GM19023 (cell line): ENCODE data around the gene PTGER4.

Experiments
- ATAC-seq: cut with Tn5 transposase; IDR thresholded peaks from one replicate; pipeline ENCODE4 v1.9.1; 2021; ENCODE audit warnings: mild to moderate bottlenecking, moderate library complexity; ENCODE audit not compliant: unreplicated experiment

The PTGER4 gene

DNA sequence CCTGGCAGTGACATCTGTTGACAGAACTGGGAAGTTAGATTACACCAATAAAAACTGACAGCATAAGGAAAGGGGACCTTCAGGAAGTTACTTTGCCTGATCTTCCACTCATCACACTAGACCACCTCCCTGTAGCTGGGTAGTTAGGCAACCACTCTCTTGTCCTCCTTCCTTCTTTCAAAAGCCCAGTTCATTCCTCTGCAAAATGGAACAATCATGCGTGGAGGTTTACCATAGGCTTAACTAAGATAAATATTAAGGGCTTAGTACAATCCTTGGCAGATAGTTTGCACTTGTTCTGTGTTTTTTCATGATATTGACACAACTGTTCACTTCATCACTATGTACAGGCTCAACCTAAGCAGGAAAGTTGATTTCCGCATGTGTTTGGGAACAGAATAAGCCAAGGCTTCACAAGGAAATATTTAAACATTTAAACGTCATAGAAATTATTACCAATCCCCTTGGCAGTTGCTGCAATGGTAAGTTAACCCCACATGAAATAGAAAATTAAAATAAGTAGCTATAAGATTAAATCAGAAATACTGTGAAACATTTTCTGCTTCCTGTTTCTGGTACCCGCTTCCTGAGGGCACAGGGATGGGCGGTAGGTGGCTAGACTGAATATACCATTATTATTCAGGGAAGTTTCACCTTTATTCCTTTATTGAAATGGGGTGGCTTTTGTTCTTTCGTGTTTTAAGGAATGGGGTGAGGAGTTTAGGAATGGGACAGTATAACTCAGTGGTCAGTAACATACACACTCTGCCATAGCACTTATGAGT lies 9.9 kb upstream of the PTGER4 start:
- ATAC-seq = no peak

DNA sequence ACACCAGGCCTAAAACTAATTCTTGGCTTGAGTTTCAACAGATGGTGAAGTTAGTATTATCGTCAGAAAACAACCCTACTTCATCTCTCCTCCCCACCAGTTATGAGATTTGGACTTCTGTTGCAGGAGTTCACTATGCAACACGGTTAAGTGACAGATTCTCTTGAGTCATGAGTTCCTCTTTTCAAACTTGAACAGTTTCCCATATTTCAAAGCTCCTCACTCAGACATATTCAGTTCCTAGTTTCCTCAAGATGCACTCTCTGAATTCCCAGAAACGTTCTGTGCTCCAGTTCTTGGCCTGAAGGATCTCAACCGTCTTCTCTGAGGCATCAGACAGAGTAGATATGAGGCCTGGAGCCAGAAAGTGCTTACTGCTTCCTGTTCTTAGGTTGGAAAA lies 7.3 kb upstream of the PTGER4 start:
- no peak for ATAC-seq

DNA sequence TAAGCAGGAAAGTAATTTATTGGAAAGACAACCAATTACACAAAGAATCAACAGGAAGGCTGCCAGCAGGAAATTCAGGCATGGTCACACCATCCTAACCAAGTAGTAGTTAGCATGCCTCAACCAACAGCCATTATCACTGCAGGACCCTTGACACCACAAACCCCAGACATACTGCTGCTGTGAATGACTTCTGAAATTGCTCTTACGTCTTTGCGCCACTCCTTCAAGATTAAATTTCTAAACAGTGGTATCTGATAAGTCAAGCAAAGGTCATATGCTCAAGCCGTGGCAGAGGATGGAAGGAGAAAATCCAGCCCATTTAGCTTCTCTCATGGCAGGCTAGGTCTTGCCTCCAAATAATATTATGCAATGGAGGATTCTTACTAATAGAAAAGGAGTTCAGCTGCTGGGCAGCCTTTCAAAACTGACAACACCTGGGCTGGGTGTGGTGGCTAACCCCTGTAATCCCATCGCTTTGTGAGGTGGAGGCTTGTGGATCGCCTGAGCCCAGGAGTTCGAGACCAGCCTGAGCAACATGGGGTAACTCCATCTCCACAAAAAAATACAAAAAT lies 5.0 kb upstream of the PTGER4 start:
- ATAC-seq = no peak

DNA sequence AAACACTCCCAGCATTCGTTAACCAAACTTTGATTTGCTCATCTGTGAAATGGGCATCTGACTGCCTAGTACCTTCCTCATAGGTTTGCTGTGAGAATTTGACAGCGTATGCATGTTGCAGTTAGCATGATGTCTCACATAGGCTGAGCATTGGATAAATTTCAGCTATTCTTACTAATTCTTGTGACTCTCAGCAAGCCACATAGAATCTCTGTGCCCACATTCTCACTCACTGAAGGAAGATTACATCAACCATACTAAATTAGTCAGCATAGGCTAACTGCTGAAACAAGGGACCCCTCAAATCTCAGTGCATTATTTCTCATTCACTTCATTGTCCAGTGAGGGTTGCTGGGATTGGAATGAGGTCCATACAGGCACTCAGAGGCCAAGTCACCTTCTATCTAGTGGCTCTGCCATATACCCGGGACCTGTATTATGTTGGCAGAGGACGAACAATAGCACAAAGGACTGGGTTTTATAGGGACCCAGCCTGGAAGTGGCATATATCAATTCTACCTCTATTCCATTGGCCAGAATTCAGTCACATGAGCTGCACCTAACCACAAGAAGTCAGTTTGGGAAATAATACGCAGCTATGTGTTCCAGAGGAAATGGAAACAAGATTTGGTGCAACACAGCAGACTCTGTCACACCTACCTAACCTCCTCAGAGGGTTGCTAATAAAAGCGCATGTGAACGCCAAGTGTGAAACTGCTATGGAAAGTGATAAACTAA lies 4.2 kb upstream of the PTGER4 start:
- ATAC-seq = no peak

DNA sequence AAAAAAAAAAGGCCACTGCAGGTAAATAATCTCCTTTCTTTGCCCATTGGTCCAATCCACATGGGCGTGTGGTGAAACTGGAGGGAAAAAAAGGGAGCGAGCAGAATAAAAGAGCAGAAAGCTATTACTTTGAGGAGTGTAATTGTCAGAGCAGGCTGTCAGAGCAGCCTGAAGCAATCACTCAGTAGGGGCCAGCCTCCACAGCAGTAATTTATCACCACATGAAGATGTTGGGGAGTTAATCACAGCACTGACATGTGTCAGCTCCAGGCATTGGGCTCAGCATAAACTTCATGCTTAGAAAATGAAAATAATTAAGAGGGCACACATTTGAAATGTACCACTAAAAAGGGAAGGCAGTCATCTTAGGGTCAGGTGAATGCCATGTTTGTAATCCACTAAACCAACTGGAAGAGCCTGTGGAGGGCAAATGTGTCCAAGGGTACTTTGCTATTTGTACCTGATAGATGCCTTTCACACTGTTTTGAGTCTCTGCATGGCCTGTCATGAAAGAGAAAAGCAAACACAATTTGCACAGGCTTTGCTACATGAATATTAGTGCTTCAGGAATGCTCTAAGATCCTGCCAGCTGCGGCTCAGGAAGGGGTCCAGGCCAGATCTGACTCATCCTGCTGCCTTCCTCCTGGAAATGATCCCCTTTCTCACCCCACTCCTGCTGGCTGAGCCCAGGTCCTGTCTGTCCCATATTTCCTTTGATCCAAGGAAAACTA lies 2.9 kb upstream of the PTGER4 start:
- no peak for ATAC-seq

DNA sequence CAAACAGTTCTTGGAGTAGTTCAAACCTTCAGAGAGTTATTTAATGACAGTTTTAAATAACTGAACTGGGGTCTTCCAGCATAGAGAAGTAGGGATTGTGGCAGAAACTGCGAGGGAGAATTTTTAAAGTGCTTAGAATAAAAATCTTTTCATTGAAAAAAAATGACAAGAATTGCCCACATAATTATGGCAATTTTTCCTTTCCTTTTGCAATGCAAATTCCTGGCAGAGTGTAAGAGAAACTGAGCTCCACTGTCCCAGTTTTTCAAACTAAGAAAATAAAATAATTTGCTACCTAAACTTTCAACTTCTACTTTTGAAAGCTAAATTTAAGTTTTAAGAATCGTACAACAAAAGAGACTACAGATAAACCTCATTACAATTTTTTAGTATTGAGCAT lies 2.3 kb upstream of the PTGER4 start:
- ATAC-seq = no peak

DNA sequence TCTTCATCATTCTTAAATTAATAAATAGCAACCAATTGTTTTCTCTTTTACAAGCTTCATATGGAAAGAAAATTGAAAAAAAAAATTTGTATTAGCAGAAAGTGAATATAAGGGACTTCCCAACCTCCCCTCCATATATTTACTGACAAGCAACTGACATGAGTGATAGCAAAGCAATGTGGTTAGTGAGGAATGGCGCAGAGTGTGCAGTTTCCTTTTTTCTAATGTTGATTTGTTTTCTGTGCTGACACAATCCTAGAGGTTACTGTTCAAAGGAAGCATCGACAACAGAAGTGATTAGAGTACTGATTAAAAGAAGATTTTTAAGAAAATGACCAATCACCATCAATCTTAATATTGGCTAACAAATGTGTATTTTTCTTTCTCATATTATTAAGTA lies 1.7 kb upstream of the PTGER4 start:
- no peak for ATAC-seq

DNA sequence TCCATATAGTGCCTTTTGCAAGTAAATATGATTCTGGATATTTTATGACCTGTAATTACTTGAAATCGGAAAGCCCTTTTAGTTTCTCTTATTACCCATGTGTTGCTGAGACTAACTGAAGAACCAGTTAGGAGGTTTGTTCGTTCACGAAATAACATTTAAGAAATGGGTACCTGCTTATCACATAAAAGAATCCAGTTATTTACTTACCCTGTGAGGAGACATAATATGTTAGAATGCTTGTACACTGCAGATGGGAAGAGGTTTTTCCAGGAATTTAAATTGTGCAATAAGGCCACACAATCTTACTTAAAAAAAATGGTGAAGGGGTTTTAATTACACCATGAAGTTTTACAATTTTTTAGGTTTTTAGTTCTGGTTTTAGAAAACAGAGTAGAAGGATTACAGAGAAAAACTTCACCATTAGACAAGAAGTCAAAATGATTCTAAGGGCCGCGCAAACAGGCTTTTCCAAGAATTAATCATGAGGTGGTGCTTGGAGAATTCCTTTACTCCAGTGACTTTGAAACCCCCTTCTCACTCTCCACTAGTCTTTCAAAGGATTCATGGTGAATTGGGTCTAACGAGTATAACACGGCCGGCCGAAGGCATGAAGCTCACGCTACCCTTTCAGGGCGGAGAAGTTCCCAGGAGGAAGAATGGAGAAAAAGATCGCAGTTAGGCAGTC lies 1.1 kb upstream of the PTGER4 start:
- no peak for ATAC-seq

DNA sequence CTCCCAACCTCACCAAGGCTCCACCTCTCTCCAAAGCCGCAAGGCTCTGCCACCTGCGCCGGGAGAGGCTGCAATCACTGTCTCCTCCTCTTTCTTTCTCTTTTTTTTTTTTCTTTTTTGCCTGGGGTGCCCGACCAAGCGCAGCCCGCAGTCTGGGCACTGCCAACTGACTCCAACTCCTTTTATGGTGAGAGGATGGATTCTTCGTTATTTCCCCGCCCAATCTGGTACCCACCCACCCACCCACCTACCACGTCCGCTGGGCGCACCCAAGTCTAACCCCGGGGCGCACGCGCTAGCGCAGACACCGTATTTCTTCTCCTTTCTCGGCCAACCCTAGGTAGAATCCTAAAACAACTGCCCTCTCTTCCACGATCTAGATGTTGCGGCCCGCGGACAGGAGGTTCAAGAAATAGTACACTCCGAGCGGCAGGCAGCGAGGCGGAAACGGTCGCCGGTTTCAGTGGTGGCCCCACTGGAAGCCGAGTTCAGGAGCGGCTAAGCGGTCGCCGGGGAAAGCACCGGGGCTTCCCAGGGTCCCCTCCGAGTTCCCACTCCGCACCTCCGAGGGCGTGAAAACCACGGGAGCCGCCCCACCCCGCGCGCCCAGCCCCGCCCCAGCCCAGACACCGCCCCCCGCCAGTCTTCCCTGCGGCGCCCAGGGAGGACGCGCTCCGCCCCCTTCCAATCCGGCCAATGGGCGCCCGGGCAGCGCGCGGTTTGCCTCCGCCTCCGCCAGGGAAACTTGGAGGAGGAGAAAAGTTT lies 385 bp upstream of the PTGER4 start:
- ATAC-seq = peak; percentile 79

DNA sequence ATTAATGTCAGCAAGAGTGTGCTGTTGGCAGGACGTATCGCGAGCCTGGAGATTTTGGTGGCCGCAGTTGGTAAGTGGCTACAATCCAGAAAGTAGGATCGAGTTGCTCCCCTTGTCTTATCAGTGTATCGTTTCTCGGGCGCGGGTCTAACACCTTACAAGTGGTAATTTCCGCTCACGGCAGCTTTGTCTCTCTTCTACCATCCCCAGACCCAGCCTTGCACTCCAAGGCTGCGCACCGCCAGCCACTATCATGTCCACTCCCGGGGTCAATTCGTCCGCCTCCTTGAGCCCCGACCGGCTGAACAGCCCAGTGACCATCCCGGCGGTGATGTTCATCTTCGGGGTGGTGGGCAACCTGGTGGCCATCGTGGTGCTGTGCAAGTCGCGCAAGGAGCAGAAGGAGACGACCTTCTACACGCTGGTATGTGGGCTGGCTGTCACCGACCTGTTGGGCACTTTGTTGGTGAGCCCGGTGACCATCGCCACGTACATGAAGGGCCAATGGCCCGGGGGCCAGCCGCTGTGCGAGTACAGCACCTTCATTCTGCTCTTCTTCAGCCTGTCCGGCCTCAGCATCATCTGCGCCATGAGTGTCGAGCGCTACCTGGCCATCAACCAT lies 1.1 kb downstream of the PTGER4 start:
- ATAC-seq = peak; percentile 0

DNA sequence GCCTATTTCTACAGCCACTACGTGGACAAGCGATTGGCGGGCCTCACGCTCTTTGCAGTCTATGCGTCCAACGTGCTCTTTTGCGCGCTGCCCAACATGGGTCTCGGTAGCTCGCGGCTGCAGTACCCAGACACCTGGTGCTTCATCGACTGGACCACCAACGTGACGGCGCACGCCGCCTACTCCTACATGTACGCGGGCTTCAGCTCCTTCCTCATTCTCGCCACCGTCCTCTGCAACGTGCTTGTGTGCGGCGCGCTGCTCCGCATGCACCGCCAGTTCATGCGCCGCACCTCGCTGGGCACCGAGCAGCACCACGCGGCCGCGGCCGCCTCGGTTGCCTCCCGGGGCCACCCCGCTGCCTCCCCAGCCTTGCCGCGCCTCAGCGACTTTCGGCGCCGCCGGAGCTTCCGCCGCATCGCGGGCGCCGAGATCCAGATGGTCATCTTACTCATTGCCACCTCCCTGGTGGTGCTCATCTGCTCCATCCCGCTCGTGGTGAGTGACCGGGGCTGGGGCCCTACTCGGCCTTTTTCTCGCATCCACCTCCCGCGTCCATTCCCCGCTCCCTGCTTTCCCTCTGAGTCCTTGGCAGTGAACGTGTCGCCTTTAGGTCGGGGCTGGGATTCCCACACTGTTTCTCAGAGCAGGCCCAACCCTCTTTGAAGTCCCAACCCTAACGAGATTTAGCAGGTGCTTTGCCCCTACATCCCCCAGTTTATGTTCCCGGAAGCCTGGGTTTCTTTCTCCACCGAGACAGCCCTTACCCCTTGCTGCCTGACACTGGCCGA lies 1.8 kb downstream of the PTGER4 start:
- peak; percentile 21 for ATAC-seq

DNA sequence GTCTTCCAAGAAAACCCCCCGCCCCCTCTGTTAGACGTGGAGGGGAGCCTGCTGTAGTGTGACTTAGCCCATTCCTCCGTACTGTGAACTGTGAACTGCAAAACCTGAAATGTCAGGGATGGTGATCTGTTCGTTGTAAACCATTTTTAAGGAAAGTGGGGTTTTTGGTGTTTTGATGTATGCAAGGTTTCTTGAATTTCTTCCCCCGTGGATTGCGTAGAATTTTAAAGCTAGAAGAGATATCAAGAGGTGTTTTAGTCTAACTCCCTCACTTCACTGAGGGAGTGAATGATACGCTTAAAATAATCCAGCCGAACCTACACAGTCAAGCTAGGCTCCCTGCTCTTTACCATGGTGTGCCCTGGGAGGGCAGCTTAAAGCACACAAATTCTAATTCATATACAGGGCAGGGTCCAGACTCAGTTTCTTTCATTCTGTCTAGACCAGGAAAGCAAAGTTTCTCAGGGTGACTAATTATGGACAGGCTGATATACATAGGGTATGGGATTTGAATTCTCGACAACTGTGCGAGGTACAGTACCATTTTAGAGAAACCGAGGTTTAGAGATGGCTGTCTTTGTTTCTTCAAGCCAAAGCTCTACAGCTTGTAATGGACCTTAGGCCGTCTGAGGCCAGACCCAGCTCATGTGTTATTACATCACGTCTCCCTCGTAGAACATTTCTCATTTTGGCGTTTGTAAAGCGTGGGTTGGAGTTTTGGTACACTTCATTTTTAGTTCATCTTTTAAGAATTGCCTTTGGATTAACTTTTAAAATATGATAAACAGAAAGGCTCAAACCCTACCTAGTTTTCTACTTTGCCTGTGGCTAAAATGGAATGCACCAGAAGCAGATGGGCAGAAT lies 2.7 kb downstream of the PTGER4 start:
- ATAC-seq = no peak

DNA sequence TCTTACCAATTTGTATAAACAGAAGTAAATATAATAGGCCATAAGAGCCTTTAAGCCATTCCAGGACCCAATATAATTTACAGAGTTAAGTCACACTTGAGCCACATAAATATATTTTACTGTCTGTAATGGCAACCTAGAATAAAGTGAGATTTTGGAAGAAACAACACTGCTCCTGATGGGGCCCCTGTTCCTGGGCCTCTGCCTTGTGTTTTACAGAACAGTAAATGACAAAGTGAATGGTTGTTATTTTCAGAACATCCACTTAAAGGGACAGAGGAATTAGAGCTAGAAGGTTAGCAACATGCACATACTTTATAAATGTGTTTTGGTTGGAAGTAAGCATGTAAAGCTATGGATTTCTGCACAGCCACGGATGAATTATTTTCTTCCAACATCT lies 3.6 kb downstream of the PTGER4 start:
- ATAC-seq = no peak

DNA sequence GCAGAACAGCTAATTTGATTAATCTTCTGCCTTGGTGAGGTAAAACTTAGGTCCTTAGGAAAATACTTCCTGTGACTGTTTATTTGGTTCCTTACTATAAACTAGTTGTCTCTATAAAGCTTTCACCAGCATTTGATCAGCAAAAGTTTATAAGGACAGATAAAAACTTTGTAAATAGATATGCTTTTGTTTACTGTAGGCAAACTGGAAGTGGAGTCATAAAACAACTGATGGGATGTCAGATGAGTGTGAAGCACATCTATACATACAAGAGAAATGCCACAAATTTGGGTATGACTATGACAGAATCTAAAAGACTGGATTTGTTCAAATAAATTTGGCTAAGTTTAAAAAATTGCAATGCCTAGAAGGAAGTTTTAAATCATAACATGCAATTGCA lies 5.5 kb downstream of the PTGER4 start:
- no peak for ATAC-seq

DNA sequence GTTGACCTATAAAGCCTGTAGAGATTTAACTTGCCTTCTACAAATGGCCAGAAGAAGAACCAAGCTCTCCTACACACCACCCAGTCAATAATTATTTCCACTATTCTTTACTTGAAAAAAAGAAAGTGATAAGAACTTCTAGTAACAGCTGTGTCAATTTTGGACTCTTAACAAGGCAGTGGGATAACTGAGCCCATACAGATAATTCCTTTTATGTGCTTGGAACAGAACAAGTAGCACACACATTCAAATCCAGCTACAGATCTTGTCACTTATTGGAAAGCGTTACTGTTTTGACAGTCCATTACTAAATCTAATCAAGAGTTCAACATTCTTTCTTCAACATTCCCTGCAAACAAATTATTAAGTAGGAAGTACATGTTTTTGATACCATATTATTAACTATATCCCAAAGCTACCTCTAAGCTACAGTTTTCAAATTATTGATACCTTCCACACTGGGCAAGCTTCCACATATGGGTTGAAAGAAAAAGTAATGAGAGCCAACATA lies 6.3 kb downstream of the PTGER4 start:
- no peak for ATAC-seq

DNA sequence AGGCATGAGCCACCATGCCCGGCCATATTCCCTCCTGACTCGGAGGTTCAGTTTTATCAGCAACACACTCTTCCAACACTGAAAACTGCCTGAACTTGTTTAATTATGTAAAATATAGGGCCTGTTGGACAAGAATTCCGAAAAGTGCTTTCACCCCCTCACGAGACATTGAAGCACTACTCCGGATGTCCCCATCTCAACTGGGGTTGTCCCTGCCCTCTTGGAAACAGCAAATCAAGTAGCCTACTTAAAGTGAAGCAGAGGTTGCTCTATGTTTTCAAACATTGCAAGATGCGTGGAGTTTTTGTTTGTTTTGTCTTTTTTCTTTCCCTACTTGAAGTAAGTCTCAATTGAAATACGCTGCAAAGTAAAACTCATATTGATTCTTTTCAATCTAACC lies 7.6 kb downstream of the PTGER4 start:
- ATAC-seq = no peak

DNA sequence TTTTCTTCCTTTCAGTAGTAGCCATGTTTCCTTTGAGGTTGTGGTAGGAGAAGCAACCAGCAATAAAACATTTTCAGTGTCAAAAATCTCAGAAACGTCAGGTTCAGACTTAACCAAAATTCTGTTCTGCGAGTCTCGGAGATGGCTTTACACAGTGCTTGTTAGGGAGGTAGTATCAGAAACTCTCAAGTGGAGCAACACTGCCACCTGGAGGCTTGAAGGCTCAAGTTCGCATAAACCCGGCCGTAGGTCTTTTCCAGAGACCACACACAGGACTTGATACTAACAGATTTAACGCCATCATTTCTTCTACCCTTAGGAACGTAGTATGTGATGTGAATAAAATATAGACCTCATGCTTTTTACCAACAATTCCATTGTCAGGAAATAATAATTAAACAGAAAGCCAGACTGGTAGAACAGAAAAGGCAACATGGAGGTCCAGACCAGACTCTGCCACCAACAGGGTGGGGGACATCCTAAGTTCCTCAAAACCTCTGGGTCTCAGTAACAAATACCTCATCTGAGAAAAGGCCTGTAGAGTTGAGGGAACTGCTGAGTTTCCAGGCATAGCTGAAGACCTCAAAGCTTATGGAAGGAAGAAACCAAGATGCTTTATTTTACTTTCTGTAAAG lies 8.5 kb downstream of the PTGER4 start:
- peak; percentile 98 for ATAC-seq
